ENCODE measurements around the gene HES2.
A peak's percentile ranks its signal among the peaks of the same experiment; 100 is the strongest.

DNA sequence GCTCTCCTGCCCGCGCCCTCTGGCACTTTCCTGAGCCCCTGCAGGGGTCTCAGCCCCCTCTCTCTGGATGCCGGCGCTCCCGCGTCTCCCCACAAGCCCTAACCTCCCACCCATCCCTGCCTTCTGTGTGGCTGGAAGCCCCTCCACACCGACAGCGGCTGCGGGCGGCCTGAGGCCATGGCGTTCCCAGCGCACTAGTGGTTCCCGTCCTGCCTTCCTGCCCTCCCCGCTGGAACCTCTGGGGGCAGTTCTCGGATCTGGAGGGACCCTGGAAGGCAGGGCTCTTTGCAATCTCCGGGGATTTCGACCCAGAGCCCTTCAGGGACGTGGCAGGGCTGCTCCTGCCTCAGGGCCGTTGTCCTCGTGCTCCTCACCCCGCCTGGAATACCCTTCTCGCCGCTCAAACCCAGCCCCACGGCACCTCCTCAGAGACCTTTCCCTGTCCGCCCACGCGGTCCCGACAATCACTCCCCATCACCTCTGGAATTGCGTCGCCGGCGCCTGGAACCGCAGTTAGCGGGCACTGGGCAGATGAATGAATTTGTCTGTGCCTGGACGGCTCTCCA lies 4.4 kb upstream of the HES2 start:
- no peak for TF ChIP-seq CTCF (conservative IDR thresholded peaks at IDR 0.05; ENCODE audit: low read depth in 2 of 2)
- no peak for TF ChIP-seq POLR2AphosphoS5 (IDR thresholded peaks at IDR 0.05; ENCODE audit: low read depth)
- TF ChIP-seq EZH2 (IDR thresholded peaks at IDR 0.05; ENCODE audit: low read depth, unreplicated experiment): peak; percentile 68
- TF ChIP-seq ZNF331 (CRISPR knock-in tag; IDR thresholded peaks at IDR 0.05; ENCODE audit: low read depth): no peak
- no peak for TF ChIP-seq EZH2phosphoT487 (IDR thresholded peaks at IDR 0.05; ENCODE audit: unreplicated experiment)
- no peak for TF ChIP-seq CREB1 (CRISPR knock-in tag; IDR thresholded peaks at IDR 0.05; ENCODE audit: low read depth)
- TF ChIP-seq JUNB (IDR thresholded peaks at IDR 0.05; ENCODE audit: unreplicated experiment): no peak
- no peak for TF ChIP-seq REST (IDR thresholded peaks at IDR 0.05; ENCODE audit: unreplicated experiment)
- no peak for TF ChIP-seq STAT1 (IDR thresholded peaks at IDR 0.05; ENCODE audit: unreplicated experiment)
- TF ChIP-seq ZNF114 (CRISPR knock-in tag; IDR thresholded peaks at IDR 0.05): no peak
